Lower lobe of right lung (tissue), 2 donors: ENCODE measurements around the gene ADAM12. TPM values are rescaled to one million over a fixed set of nuclear protein-coding genes. Genes with fewer than 3 reads are reported as not detected.

Experiments
- ATAC-seq, 2 donors: fragments of 200-7000 bp; cut with Tn5 transposase; one replicate each; pipeline ENCODE4 v1.9.1; 2020 to 2022; ENCODE audit warnings: mild to moderate bottlenecking in 2 of 2, moderate library complexity in 2 of 2
- DNase-seq: peaks from one replicate; pipeline ENCODE4 v3.0.0-alpha.2; 2020
- H3K27ac ChIP-seq: fragments of 200-600 bp; one replicate; pipeline ENCODE4 v1.8.0; 2022
- H3K27me3 ChIP-seq: fragments of 200-600 bp; one replicate; pipeline ENCODE4 v1.8.0; 2022; ENCODE audit warnings: low read depth
- H3K36me3 ChIP-seq: fragments of 200-600 bp; one replicate; pipeline ENCODE4 v1.8.0; 2022; ENCODE audit warnings: mild to moderate bottlenecking
- H3K4me1 ChIP-seq: fragments of 200-600 bp; one replicate; pipeline ENCODE4 v1.8.0; 2022
- H3K4me3 ChIP-seq: fragments of 200-600 bp; one replicate; pipeline ENCODE4 v1.8.0; 2022; ENCODE audit warnings: mild to moderate bottlenecking
- H3K9me3 ChIP-seq: fragments of 200-600 bp; one replicate; pipeline ENCODE4 v1.8.0; 2022
- CTCF ChIP-seq: fragments of 200-600 bp; IDR thresholded peaks from one replicate; pipeline ENCODE4 v1.8.0; 2022; ENCODE audit warnings: antibody characterized with exemption, mild to moderate bottlenecking
- intact Hi-C: fragments of 100-400 bp; cut with DNase I; formaldehyde crosslinking; loops from one replicate; pipeline ENCODE4 v1.11.0; 2022
- total RNA-seq: library from RNA; stranded (reverse); fragmentation: NEBNext Ultra II Directional; extraction: Animal tissue kit (Norgen Biotek cat#: 25700); gene quantifications from one replicate; pipeline ENCODE4 v1.2.1, GENCODE V29; 2021
- donor health status: DM: no; HTN: yes; CAD: no; lungs with severe emphysema.

ADAM12 gene
- total RNA-seq, 1 donor from 2014 or later, result 0.92 TPM

DNA sequence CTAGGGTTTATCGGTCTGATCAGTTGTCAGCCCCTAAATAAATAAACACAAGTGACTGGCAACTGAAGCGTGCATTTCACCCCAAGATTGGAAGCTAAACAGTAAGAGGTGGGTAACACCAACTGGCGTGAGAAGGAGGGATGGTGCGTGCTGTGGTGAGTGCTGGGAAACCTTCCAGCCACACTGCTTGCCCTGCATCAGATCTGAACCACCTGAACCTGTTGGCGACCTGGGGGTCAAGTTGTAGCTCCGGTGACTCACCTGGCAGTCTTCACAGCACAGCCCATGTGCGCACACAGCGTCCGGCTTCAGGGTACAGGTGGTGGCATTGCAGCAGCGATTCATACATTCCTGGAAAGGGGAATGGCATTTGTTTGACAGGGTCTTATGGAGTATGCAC, 321.8 kb downstream of the ADAM12 start:
- TF ChIP-seq CTCF, result no peak
- H3K4me3 ChIP-seq, result no peak overlapping the region
- DNase-seq (no peak), ATAC-seq (no peak)
- H3K27me3 ChIP-seq, result no peaks in the 10 kb centered on the region
- intact Hi-C loops, result no loop called here
- peaks cover 15% of the 10 kb centered on the region for H3K4me1 ChIP-seq
- no peaks in the 10 kb centered on the region for H3K9me3 ChIP-seq
- no peak overlapping the region for H3K27ac ChIP-seq
- no peaks in the 10 kb centered on the region for H3K36me3 ChIP-seq

- DNase-seq (no peak), ATAC-seq (no peak)
- Histone ChIP-seq H3K4me3 (no peak overlapping the region), H3K4me1 (peaks cover 15% of the 10 kb centered on the region), H3K27me3 (no peaks in the 10 kb centered on the region), H3K9me3 (no peaks in the 10 kb centered on the region), H3K36me3 (no peaks in the 10 kb centered on the region), H3K27ac (no peak overlapping the region)
- TF ChIP-seq CTCF, result no peak
- intact Hi-C loops, result no loop called here
Observed at GRCh38 chr10:126065751-126066377, 322.4 kb downstream of the ADAM12 start.

- intact Hi-C loops, result no loop called here
- no peak for ATAC-seq
- H3K4me3 ChIP-seq, result no peak overlapping the region
- no peaks in the 10 kb centered on the region for H3K36me3 ChIP-seq
- no peak overlapping the region for H3K27ac ChIP-seq
- no peaks in the 10 kb centered on the region for H3K27me3 ChIP-seq
- H3K9me3 ChIP-seq, result no peaks in the 10 kb centered on the region
- no peak for DNase-seq
- H3K4me1 ChIP-seq, result peaks cover 15% of the 10 kb centered on the region
- no peak for TF ChIP-seq CTCF
Observed at GRCh38 chr10:126064512-126064911, 323.8 kb downstream of the ADAM12 start.

GRCh38 chr10:126063353-126063791, 324.9 kb downstream of the ADAM12 start:
- Histone ChIP-seq H3K27ac (no peak overlapping the region), H3K36me3 (no peaks in the 10 kb centered on the region)

DNA sequence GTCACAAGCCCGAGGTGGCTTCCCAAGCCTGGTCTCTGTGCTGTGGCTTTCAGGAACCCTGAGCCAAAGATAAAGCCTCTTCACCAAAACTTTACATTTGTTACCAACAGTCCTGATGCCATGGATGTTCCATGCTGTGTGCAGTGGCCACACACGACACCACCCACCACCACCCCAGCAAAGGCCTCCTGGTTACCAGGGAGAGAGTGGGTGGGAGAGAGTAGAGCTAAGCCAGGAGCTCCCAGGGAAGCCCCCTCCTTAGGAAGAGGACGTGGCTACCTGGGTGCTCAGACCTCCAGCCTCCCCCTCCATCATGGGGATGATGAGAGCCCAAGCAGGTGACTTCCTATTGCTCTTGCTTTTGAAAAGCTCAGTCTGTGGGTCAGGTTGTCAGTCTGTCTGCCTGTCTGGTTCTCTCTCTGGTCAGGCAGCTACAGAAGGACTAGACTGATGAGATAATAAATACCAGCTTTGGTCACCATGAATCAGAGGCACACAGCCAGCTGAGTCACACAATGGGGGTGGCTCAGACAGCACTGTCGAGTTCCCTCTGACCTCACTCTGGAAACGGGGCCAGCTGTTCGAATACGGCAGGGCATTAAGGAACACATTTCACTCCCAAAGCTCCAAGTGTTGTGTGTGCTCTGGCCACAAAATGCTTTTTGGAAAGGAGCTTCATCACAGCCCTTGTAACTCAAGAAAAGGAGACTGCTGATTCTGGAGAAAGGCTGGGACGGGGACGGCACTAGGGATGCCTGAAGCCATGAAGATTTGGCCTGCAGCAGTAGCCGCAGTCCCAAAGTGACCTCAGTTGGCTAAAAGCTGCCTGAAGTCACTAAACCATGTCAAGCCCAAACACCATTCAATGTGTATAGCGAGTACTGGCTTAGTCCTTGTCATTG, 325.9 kb downstream of the ADAM12 start:
- Histone ChIP-seq H3K4me1 (peaks cover 15% of the 10 kb centered on the region), H3K27ac (no peak overlapping the region), H3K36me3 (no peaks in the 10 kb centered on the region), H3K9me3 (no peaks in the 10 kb centered on the region), H3K27me3 (no peaks in the 10 kb centered on the region), H3K4me3 (no peak overlapping the region)
- TF ChIP-seq CTCF, result no peak
- DNase-seq (peak; percentile 66), ATAC-seq (peak; percentile 61 to 82)
- intact Hi-C loops, result no loop called here

More at GRCh38 chr10:126063353-126063791, 324.9 kb downstream of the ADAM12 start:
- Histone ChIP-seq H3K9me3 (no peaks in the 10 kb centered on the region), H3K4me1 (peaks cover 15% of the 10 kb centered on the region), H3K4me3 (no peak overlapping the region), H3K27me3 (no peaks in the 10 kb centered on the region)
- DNase-seq, result no peak
- TF ChIP-seq CTCF, result no peak
- intact Hi-C loops, result no loop called here
- no peak for ATAC-seq
